RPMI7951 (cell line): Measurements from ENCODE around the gene ODAD3. TPM values are rescaled to one million over a fixed set of nuclear protein-coding genes. Genes with fewer than 3 reads are reported as not detected.

Experiments
- DNase-seq: peaks from one replicate; pipeline ENCODE4 v3.0.0-alpha.2; 2012; ENCODE audit warnings: low read depth
- total RNA-seq: library from RNA; depleted of rRNA; stranded (reverse); fragments of >200 nt; shearing (Covaris generic); gene quantifications from 2 replicates; pipeline ENCODE4 v1.2.3, GENCODE V29; 2014; rRNA removed

Gene ODAD3
- total RNA-seq, 1 experiment from 2014 or later: 2.3 TPM

- DNase-seq: no peak
These were observed 59.6 kb downstream of the ODAD3 start for GRCh38 chr19:11375143-11375948.

GRCh38 chr19:11374433-11375142, 60.3 kb downstream of the ODAD3 start, which contains the start of gene SWSAP1:
Gene SWSAP1 (plus strand): TSS chr19:11374666. CDS start chr19:11374681, 15 bp downstream.
- peak; percentile 99 for DNase-seq

- DNase-seq: no peak
These were observed 61.0 kb downstream of the ODAD3 start for GRCh38 chr19:11373885-11374432.

- peak; percentile 43 for DNase-seq
These were observed 61.6 kb downstream of the ODAD3 start for GRCh38 chr19:11373166-11373884.

- DNase-seq: no peak
These were observed 64.2 kb downstream of the ODAD3 start for GRCh38 chr19:11370744-11371143.

Other genes starting within 250 kb of the ODAD3 start
- 88.9 and 115 TPM in 2 replicates for gene KANK2, start 237.6 kb downstream of the ODAD3 start, total RNA-seq
- gene ANGPTL8, start 195.5 kb downstream of the ODAD3 start, total RNA-seq: not detected in 2 replicates
- 2.5 and 3.2 TPM in 2 replicates for gene DOCK6, start 172.6 kb downstream of the ODAD3 start, total RNA-seq
- gene TSPAN16, start 139.0 kb downstream of the ODAD3 start, total RNA-seq: not detected in 2 replicates
- gene RAB3D, start 95.5 kb downstream of the ODAD3 start, total RNA-seq: 6.2 and 7.5 TPM in 2 replicates
- gene TMEM205, start 88.9 kb downstream of the ODAD3 start, total RNA-seq: 211 and 255 TPM in 2 replicates
- gene CCDC159, start 88.6 kb downstream of the ODAD3 start, total RNA-seq: 4.3 and 4.8 TPM in 2 replicates
- 14.1 and 17.3 TPM in 2 replicates for gene PLPPR2, start 79.7 kb downstream of the ODAD3 start, total RNA-seq
- 2.0 and 3.0 TPM in 2 replicates for gene SWSAP1, start 60.5 kb downstream of the ODAD3 start, total RNA-seq
- 21.2 and 22.9 TPM in 2 replicates for gene EPOR, start 50.8 kb downstream of the ODAD3 start, total RNA-seq
- 3.3 and 4.2 TPM in 2 replicates for gene RGL3, start 15.8 kb downstream of the ODAD3 start, total RNA-seq
- 88.3 and 94.3 TPM in 2 replicates for gene PRKCSH, start 514 bp upstream of the ODAD3 start, total RNA-seq
- not detected in 2 replicates for gene ELAVL3, start 45.9 kb upstream of the ODAD3 start, total RNA-seq
- gene ZNF653, start 70.7 kb upstream of the ODAD3 start, total RNA-seq: 5.9 and 6.0 TPM in 2 replicates
- gene ECSIT, start 94.0 kb upstream of the ODAD3 start, total RNA-seq: 47.9 and 51.2 TPM in 2 replicates
- gene CNN1, start 103.7 kb upstream of the ODAD3 start, total RNA-seq: 0.96 and 3.0 TPM in 2 replicates
- 62.6 and 108 TPM in 2 replicates for gene ELOF1, start 124.1 kb upstream of the ODAD3 start, total RNA-seq
- gene ACP5, start 142.5 kb upstream of the ODAD3 start, total RNA-seq: 1.7 and 2.1 TPM in 2 replicates
- gene ZNF627, start 162.4 kb upstream of the ODAD3 start, total RNA-seq: 16.6 and 17.3 TPM in 2 replicates